Measurements from ENCODE around the gene CCR5.

DNA sequence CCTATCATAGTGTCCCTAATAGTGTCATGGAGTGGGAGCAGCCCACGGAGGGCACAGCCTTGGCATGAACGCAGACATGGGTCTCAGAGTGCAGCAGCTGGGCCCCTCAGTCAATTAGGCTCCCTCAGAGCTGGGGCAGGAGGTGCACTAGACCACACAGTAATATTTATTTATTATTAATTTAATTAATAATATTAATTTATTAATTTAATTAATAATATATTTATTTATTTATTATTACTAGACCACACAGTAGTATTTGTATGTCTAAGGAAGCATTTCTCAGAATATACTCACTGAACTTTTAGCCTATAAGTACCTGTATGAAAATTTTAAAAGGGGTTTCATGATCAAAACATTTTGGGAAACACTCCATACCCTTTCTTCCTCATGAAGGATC, 30.8 kb downstream of the CCR5 start:
- TF ChIP-seq, protein P1, sequence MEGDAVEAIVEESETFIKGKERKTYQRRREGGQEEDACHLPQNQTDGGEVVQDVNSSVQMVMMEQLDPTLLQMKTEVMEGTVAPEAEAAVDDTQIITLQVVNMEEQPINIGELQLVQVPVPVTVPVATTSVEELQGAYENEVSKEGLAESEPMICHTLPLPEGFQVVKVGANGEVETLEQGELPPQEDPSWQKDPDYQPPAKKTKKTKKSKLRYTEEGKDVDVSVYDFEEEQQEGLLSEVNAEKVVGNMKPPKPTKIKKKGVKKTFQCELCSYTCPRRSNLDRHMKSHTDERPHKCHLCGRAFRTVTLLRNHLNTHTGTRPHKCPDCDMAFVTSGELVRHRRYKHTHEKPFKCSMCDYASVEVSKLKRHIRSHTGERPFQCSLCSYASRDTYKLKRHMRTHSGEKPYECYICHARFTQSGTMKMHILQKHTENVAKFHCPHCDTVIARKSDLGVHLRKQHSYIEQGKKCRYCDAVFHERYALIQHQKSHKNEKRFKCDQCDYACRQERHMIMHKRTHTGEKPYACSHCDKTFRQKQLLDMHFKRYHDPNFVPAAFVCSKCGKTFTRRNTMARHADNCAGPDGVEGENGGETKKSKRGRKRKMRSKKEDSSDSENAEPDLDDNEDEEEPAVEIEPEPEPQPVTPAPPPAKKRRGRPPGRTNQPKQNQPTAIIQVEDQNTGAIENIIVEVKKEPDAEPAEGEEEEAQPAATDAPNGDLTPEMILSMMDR (IDR thresholded peaks at IDR 0.05), result no peak
- no peak for TF ChIP-seq POLR2A (IDR thresholded peaks at IDR 0.05)
